ENCODE data around the gene OBSCN. TPM values are rescaled to one million over a fixed set of nuclear protein-coding genes. Genes with fewer than 3 reads are reported as not detected.

The OBSCN gene
- total RNA-seq, 1 experiment from 2014 or later: 33.3 TPM

- Histone ChIP-seq H2BK5ac (ENCODE audit: insufficient read length, low read length) (no peak overlapping the region), H3K18ac (ENCODE audit: insufficient read length, low read depth, low read length) (no peak overlapping the region), H3K4ac (ENCODE audit: low read depth, low read length) (no peak overlapping the region), H2BK12ac (ENCODE audit: insufficient read length, low read depth, low read length) (no peak overlapping the region), H3K14ac (ENCODE audit: insufficient read depth, low read length) (no peak overlapping the region; the same call in 1 of the 2 replicates), H3K56ac (ENCODE audit: insufficient read length, low read depth, low read length) (no peak overlapping the region), H3T11ph (ENCODE audit: low read length) (no peak overlapping the region), H3K79me1 (ENCODE audit: insufficient read depth, low read depth, low read length, poor library complexity, severe bottlenecking) (no peaks in the 10 kb centered on the region), H3K9me3 (ENCODE audit: control insufficient read depth, low read depth, low read length) (no peaks in the 10 kb centered on the region), H3K79me2 (ENCODE audit: insufficient read depth, low read length) (no peaks in the 10 kb centered on the region), H3K4me1 (ENCODE audit: insufficient read depth, low read length) (no peaks in the 10 kb centered on the region), H3K27me3 (ENCODE audit: insufficient read depth, low read length) (no peaks in the 10 kb centered on the region), H4K8ac (replicated peaks; ENCODE audit: insufficient read length, low read depth, low read length) (no peak overlapping the region), H3K23ac (ENCODE audit: insufficient read length, low read depth, low read length) (no peak overlapping the region), H3K27ac (ENCODE audit: insufficient read length, low read depth, low read length) (no peak overlapping the region), H2BK120ac (ENCODE audit: low read depth, low read length, poor library complexity, severe bottlenecking) (no peak overlapping the region), H3K23me2 (ENCODE audit: insufficient read length, low read depth, low read length, poor library complexity, severe bottlenecking) (no peaks in the 10 kb centered on the region), H4K91ac (ENCODE audit: insufficient read length, low read depth, low read length) (no peak overlapping the region), H2BK15ac (ENCODE audit: low read depth, low read length) (no peak overlapping the region), H4K5ac (ENCODE audit: insufficient read length, low read depth, low read length) (no peak overlapping the region), H3K4me2 (ENCODE audit: insufficient read depth, insufficient read length, low read length) (no peak overlapping the region), H2AFZ (ENCODE audit: low read length) (no peak overlapping the region), H2AK5ac (ENCODE audit: insufficient read length, low read length) (no peak overlapping the region), H4K20me1 (ENCODE audit: control insufficient read depth, insufficient read depth, insufficient read length) (no peaks in the 10 kb centered on the region), H2BK20ac (ENCODE audit: low read depth, low read length, poor library complexity, severe bottlenecking) (no peak overlapping the region), H3K9ac (ENCODE audit: extremely low read depth, insufficient read length, low read length) (no peak overlapping the region)
- no peak for TF ChIP-seq CTCF (conservative IDR thresholded peaks at IDR 0.05)
- Mint-ChIP-seq H3K27me3 (ENCODE audit: low read depth) (peaks cover 6% of the 10 kb centered on the region), H3K4me3 (no peak overlapping the region), H3K27ac (no peak overlapping the region; a peak in 1 of 7 replicates), H3K36me3 (ENCODE audit: insufficient read depth in 1 of 3, low read depth in 3 of 3) (peaks cover 0 to 4% (median 2%) of the 10 kb centered on the region in 3 experiments; a peak in 2 of 7 replicates), H3K4me1 (no peaks in the 10 kb centered on the region; a peak in 1 of 4 replicates), H3K9me3 (no peaks in the 10 kb centered on the region)
- DNase-seq: no peak
- WGBS (ENCODE audit: extremely low coverage, insufficient read length, low lambda C conversion rate): no CpG with 5 or more reads among the region's 15 CpGs
These were observed 141.9 kb downstream of the OBSCN start for GRCh38 chr1:228349701-228350171.

Data from H9 (cell line).